Measurements from ENCODE around the gene GCK. TPM values are rescaled to one million over a fixed set of nuclear protein-coding genes. Genes with fewer than 3 reads are reported as not detected.
A peak's percentile ranks its signal among the peaks of the same experiment; 100 is the strongest.

Gene GCK
- total RNA-seq, 2 experiments from 2014 or later = 0.16 TPM; not detected in 1

GRCh38 chr7:44097064-44097932 is 91.9 kb downstream of the GCK start:
- peak overlapping the region; percentile 98 for H3K27ac ChIP-seq (ENCODE audit: low read depth, low read length, poor library complexity, severe bottlenecking)
- no peak overlapping the region for H2AFZ ChIP-seq (ENCODE audit: low read length)
- no peaks in the 10 kb centered on the region for H4K20me1 ChIP-seq (ENCODE audit: insufficient read depth, low read length)
- H3K4me2 ChIP-seq (ENCODE audit: low read length) = peak overlapping the region; percentile 76
- intact Hi-C loops (cut with micrococcal nuclease; ENCODE audit: unreplicated experiment) = loop anchor here (1.0 to 5.0 kb wide), 3 partner anchors 15 to 900 kb away; partner anchors contain the start of genes POLD2 and POLM
- TF ChIP-seq, protein P1, sequence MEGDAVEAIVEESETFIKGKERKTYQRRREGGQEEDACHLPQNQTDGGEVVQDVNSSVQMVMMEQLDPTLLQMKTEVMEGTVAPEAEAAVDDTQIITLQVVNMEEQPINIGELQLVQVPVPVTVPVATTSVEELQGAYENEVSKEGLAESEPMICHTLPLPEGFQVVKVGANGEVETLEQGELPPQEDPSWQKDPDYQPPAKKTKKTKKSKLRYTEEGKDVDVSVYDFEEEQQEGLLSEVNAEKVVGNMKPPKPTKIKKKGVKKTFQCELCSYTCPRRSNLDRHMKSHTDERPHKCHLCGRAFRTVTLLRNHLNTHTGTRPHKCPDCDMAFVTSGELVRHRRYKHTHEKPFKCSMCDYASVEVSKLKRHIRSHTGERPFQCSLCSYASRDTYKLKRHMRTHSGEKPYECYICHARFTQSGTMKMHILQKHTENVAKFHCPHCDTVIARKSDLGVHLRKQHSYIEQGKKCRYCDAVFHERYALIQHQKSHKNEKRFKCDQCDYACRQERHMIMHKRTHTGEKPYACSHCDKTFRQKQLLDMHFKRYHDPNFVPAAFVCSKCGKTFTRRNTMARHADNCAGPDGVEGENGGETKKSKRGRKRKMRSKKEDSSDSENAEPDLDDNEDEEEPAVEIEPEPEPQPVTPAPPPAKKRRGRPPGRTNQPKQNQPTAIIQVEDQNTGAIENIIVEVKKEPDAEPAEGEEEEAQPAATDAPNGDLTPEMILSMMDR (conservative IDR thresholded peaks at IDR 0.05; ENCODE audit: low read length) = peak; percentile 58
- TF ChIP-seq EZH2phosphoT487 (IDR thresholded peaks at IDR 0.05; ENCODE audit: borderline replicate concordance, low read depth, low read length) = no peak
- peak; percentile 98 for DNase-seq (ENCODE audit: low spot score)
- H3K9me2 ChIP-seq (ENCODE audit: insufficient read depth, low read length) = no peaks in the 10 kb centered on the region
- peaks cover 100% of the 10 kb centered on the region for H3K4me1 ChIP-seq (ENCODE audit: insufficient read depth, low read length, poor library complexity, severe bottlenecking)
- no peaks in the 10 kb centered on the region; the same call in 1 of the 2 replicates for H3K36me3 ChIP-seq (ENCODE audit: insufficient read depth, low read length)
- BruUV-seq (replicated peaks) = no TSS peak
- ChIA-PET CTCF (ENCODE audit: unreplicated experiment) (interaction anchor here (0.5 to 1.8 kb wide), 3 partner anchors 16 to 107 kb away, joined by 3 to 7 read pairs (median 4); no protein-coding TSS in a partner anchor), POLR2A (interaction anchor here (0.6 to 5.4 kb wide), 13 partner anchors 11 to 698 kb away, joined by 3 to 38 read pairs (median 4); partner anchors contain the start of genes POLD2, POLM and YKT6)
- peaks cover 5% of the 10 kb centered on the region; the same call in 1 of the 2 replicates for H3K9me3 ChIP-seq (ENCODE audit: low read length)
- H3K4me3 ChIP-seq (ENCODE audit: low read depth, low read length, poor library complexity, severe bottlenecking) = peak overlapping the region; percentile 35
- no peaks in the 10 kb centered on the region for H3K79me2 ChIP-seq (ENCODE audit: insufficient read depth, low read depth, low read length)

- no peaks in the 10 kb centered on the region; the same call in 1 of the 2 replicates for H3K36me3 ChIP-seq (ENCODE audit: insufficient read depth, low read length)
- intact Hi-C loops (cut with micrococcal nuclease; ENCODE audit: unreplicated experiment) = loop anchor here (2.0 to 5.0 kb wide), 2 partner anchors 26 to 901 kb away; partner anchors contain the start of gene POLD2
- H3K4me2 ChIP-seq (ENCODE audit: low read length) = peak overlapping the region; percentile 76
- H4K20me1 ChIP-seq (ENCODE audit: insufficient read depth, low read length) = no peaks in the 10 kb centered on the region
- ChIA-PET POLR2A (interaction anchor here (1.0 to 5.4 kb wide), 7 partner anchors 10 to 34 kb away, joined by 3 to 38 read pairs (median 4); partner anchors contain the start of genes POLD2 and POLM), CTCF (ENCODE audit: unreplicated experiment) (interaction anchor here (1.8 kb wide), 1 partner anchor 16 kb away, joined by 7 read pairs; no protein-coding TSS in a partner anchor)
- DNase-seq (ENCODE audit: low spot score) = peak; percentile 83
- no peaks in the 10 kb centered on the region for H3K9me2 ChIP-seq (ENCODE audit: insufficient read depth, low read length)
- peaks cover 100% of the 10 kb centered on the region for H3K4me1 ChIP-seq (ENCODE audit: insufficient read depth, low read length, poor library complexity, severe bottlenecking)
- no peak for TF ChIP-seq EZH2phosphoT487 (IDR thresholded peaks at IDR 0.05; ENCODE audit: borderline replicate concordance, low read depth, low read length)
- TF ChIP-seq, protein P1 (conservative IDR thresholded peaks at IDR 0.05; ENCODE audit: low read length) = no peak; the same call in 1 of the 2 replicates
- H2AFZ ChIP-seq (ENCODE audit: low read length) = no peak overlapping the region
- H3K79me2 ChIP-seq (ENCODE audit: insufficient read depth, low read depth, low read length) = no peaks in the 10 kb centered on the region
- H3K9me3 ChIP-seq (ENCODE audit: low read length) = peaks cover 5% of the 10 kb centered on the region; the same call in 1 of the 2 replicates
- peak overlapping the region; percentile 33 for H3K4me3 ChIP-seq (ENCODE audit: low read depth, low read length, poor library complexity, severe bottlenecking)
- H3K27ac ChIP-seq (ENCODE audit: low read depth, low read length, poor library complexity, severe bottlenecking) = peak overlapping the region; percentile 98
- BruUV-seq (replicated peaks) = no TSS peak
These were observed 92.8 kb downstream of the GCK start for GRCh38 chr7:44096326-44096881.

All from OCI-LY7 (cell line).